Measurements from ENCODE around the gene PLAU. TPM values are rescaled to one million over a fixed set of nuclear protein-coding genes. Genes with fewer than 3 reads are reported as not detected.

The PLAU gene
- total RNA-seq (10 to 100 TPM in 2 of 5 donors, 1 to 10 TPM in 2, not detected in 1; 5.5 to 16.1 (median 9.3) TPM), polyA plus RNA-seq (10 to 100 TPM in 1 of 3 donors, 1 to 10 TPM in 2; 9.6 to 39.5 (median 9.9) TPM)
- long read RNA-seq, donor 1, partial matches to known transcripts, result 0 of 1 reads
- long read RNA-seq, donor 1, other reads (novel, unspliced or antisense), result 0 of 1 reads
- long read RNA-seq, donor 2, partial matches to known transcripts, result 0 of 1 reads
- long read RNA-seq, donor 2, other reads (novel, unspliced or antisense), result 0 of 1 reads
- long read RNA-seq, donor 3, result 0 reads
- long read RNA-seq, donor 4, result 0 reads
- long read RNA-seq, donor 5, result 0 reads
- long read RNA-seq, donor 6, result 0 reads
- long read RNA-seq, donor 7, partial matches to known transcripts, result 0 of 1 reads
- long read RNA-seq, donor 7, other reads (novel, unspliced or antisense), result 0 of 1 reads
- long read RNA-seq, donor 8, partial matches to known transcripts, result 0 of 1 reads
- long read RNA-seq, donor 8, other reads (novel, unspliced or antisense), result 0 of 1 reads
- long read RNA-seq, donor 9, partial matches to known transcripts, result 0 of 1 reads
- long read RNA-seq, donor 9, other reads (novel, unspliced or antisense), result 0 of 1 reads
- long read RNA-seq, donor 10, result 0 reads

- peaks cover 26 to 70% (median 44%) of the 10 kb centered on the region in 4 donors for H3K4me1 ChIP-seq
- WGBS, 5 donors, result 1 to 4% (median 1%) methylated on average over 14 to 74 of the region's 74 CpGs
- H3K4me3 ChIP-seq, result peak within 1 kb of the TSS; percentile 55 to 70 (median 66)
- peak; percentile 44 to 73 for DNase-seq
- no peaks in the 10 kb centered on the region for H3K9me3 ChIP-seq
- H3K27me3 ChIP-seq, result peaks cover 0 to 31% (median 20%) of the 10 kb centered on the region in 3 donors
- H3K36me3 ChIP-seq, result peaks cover 0 to 10% (median 3%) of the 10 kb centered on the region in 4 donors
- intact Hi-C loops (cut with DNase I; ENCODE audit: low total_unique reads), result no loop called here
- H3K27ac ChIP-seq, result peak within 1 kb of the TSS; percentile 44 to 85 (median 81)
- no peak for TF ChIP-seq CTCF (IDR thresholded peaks at IDR 0.05)
- no peak for TF ChIP-seq EP300 (IDR thresholded peaks at IDR 0.05)
- no peak for TF ChIP-seq POLR2AphosphoS5 (IDR thresholded peaks at IDR 0.05)
- no peak for TF ChIP-seq POLR2A (IDR thresholded peaks at IDR 0.05)
Measured at GRCh38 chr10:73910764-73911552, at the start of gene PLAU. TSS of gene PLAU (plus strand) at chr10:73911132. CDS start at chr10:73911556, 424 bp downstream.

GRCh38 chr10:73862011-73862410 is 48.9 kb upstream of the PLAU start:
- H3K4me1 ChIP-seq, result peaks cover 33 to 92% (median 64%) of the 10 kb centered on the region in 4 donors

GRCh38 chr10:73863039-73863817 is 47.7 kb upstream of the PLAU start:
- Histone ChIP-seq H3K36me3 (peaks cover 23 to 76% (median 62%) of the 10 kb centered on the region in 4 donors), H3K4me3 (no peak overlapping the region), H3K27me3 (no peaks in the 10 kb centered on the region), H3K9me3 (no peaks in the 10 kb centered on the region), H3K27ac (peak overlapping the region in 3 of 5 donors; percentile 5 to 77 (median 14)), H3K4me1 (peaks cover 39 to 92% (median 65%) of the 10 kb centered on the region in 4 donors)
- intact Hi-C loops (cut with DNase I; ENCODE audit: low total_unique reads), result no loop called here
- TF ChIP-seq EP300 (IDR thresholded peaks at IDR 0.05), result no peak
- TF ChIP-seq POLR2AphosphoS5 (IDR thresholded peaks at IDR 0.05), result no peak
- TF ChIP-seq CTCF (IDR thresholded peaks at IDR 0.05), result no peak
- TF ChIP-seq POLR2A (IDR thresholded peaks at IDR 0.05), result no peak
- 52 to 80% (median 74%) methylated on average over 4 to 5 of the region's 5 CpGs for WGBS, 5 donors
- DNase-seq, result no peak

More at GRCh38 chr10:73862011-73862410, 48.9 kb upstream of the PLAU start:
- no peaks in the 10 kb centered on the region for H3K9me3 ChIP-seq
- 61 to 82% (median 73%) methylated on average over 8 of the region's 8 CpGs for WGBS, 5 donors
- H3K4me3 ChIP-seq, result no peak overlapping the region
- H3K27ac ChIP-seq, result peak overlapping the region in 1 of 5 donors; percentile 5
- intact Hi-C loops (cut with DNase I; ENCODE audit: low total_unique reads), result no loop called here
- no peak for DNase-seq
- no peak for TF ChIP-seq POLR2A (IDR thresholded peaks at IDR 0.05)
- TF ChIP-seq CTCF (IDR thresholded peaks at IDR 0.05), result no peak
- TF ChIP-seq POLR2AphosphoS5 (IDR thresholded peaks at IDR 0.05), result no peak
- no peak for TF ChIP-seq EP300 (IDR thresholded peaks at IDR 0.05)
- H3K27me3 ChIP-seq, result no peaks in the 10 kb centered on the region
- peaks cover 23 to 74% (median 68%) of the 10 kb centered on the region in 4 donors for H3K36me3 ChIP-seq

Data from stomach (tissue), 19 donors.